Raji (cell line): ENCODE measurements around the gene CBLN4.

ENCODE experiments used
- POLR2A ChIP-seq: IDR thresholded peaks from 2 replicates; pipeline ENCODE4 v1.6.1; 2011; ENCODE audit warnings: low read depth, low read length, control low read depth; ENCODE audit not compliant: insufficient read depth

The CBLN4 gene

DNA sequence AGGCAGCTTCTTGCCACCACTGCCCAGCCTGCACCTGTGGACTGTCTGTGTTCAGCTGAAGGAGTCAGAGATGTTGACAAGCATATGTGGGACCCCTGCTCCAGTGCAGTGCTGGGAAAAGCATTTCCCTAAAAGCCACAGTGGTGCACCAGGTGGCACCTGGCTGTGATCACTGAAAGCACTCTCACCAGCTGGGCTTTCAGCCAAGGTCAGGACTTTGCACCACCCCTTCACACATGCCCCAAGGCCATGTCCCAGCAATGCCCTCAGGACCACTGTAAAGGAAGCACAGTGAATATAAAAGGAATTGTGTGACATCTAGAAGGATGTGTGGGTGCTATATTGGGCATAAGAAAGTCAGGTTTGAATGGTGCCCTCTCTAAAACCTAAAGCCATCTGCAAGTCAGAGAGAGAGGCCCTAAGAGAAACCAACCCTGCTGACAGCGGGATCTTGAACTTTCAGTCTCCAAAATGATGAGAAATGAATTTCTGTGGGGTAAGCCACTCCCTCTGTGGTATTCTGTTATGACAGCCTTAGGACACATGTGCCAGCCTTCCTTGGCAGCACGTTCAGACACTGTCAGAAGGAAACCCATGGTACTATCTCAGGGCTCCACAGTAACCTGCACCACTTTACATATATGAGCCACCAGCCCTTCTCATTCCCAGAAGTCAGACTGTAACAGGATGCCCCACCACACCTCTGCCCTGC, 30.7 kb downstream of the CBLN4 start:
- no peak for TF ChIP-seq POLR2A

DNA sequence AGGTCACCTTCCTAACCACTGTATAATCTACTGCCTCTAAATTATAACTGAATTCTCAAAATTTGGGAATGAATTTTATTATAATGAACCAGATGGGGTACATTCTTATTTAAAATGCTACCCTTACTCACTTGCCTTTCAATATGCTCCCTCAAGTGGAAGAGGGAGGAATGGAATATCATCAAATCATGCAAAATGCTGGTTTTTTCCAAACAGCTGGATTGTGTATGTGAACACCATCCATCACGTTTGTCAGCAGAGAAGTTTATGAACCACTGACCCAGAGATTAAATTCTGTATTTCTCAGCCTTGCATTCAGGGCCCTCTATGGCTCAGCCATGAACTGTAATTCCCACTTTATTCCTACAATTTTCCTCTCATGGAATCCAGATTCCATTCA, 40.5 kb downstream of the CBLN4 start:
- no peak for TF ChIP-seq POLR2A

DNA sequence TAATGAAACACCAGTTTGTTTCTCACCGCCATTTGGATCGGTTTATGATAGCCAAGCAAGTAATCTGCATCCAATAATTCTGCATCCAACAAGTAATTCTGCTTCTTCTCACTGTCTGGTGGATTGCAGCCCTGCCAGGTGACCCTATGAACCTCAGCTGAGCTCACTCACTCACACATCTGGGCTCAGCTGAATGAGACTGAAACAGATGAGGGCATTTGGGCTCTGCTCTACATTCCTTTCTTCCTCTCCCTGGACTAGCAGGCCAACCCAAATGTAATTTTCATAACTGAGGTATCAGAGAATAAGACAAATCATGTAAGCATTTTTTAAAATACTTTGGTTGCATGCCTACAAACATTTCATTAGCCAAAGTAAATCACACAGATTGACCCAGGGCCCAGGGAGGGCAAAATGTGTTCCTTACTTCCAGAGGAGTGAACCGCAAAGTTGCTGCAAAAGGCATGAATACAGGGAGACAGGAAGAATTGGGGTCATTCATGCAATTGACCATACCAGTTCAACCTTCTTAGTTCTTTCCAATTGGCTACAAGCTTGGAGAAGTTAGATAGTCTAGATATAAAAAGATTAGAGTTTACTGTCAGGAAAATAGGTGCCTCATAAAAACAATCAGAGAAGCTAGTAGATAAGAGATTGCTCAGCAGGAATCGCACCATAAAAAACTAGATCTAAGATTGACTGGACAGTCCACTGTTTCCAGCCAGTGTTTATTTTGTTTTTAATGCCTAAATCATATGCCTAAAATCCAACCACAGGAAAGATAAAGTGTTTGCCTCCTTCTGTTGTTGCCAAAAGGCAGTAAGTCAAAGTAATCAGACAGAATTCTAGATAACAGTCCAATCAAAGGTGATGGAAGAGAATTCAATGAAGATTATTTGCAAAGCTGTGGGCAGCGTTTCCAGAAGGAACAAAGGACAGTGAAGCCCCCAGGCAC, 43.7 kb downstream of the CBLN4 start:
- TF ChIP-seq POLR2A, result no peak

DNA sequence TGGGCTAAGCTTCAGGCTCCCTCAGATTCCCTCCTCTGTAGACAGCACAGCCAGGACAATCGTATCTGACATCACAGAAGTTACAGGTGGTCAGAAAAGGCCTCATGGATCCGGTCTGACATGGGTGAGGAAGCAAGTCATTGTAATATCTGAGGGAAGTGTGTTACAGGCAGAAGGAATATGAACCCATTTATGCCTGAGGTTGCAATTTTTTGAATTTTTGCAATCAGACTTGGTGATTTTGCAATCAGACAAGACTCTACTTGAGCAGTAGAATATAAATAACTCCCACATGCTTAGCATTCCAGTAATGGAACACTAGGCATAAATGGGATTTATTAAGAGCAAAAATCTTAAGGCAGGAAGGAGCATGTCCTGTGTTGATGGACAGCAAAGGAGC, 52.1 kb downstream of the CBLN4 start:
- no peak for TF ChIP-seq POLR2A

DNA sequence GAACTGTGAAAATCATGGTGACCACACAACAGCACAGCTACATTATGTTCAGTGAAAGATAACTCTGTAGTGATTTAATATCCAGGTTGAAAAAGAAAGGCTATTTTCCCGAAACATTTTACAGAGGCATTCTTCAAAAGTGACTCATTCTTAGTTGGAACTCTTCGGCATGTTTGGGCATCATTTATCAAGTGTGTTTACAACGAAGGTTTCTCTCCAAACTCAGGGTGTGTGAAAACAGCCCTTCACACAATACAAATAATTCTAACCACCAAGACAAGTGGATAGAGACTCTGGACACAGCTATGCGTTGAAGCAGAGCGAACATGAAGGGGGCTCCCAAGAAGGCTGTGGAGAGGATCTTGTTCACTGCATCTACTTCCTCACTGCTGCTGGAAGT, 57.6 kb downstream of the CBLN4 start:
- no peak for TF ChIP-seq POLR2A
